Cardiac muscle cell (in vitro differentiated cells and primary cell): ENCODE results near the gene RAB28. TPM values are rescaled to one million over a fixed set of nuclear protein-coding genes. Genes with fewer than 3 reads are reported as not detected.

Experiments used
- DNase-seq, 2 donors: peaks; one replicate each; pipeline versions ENCODE4 v3.0.0 to v3.0.0-alpha.2; 2010 to 2017; ENCODE audit warnings: low read depth in 1 of 2, low spot score in 1 of 2
- H3K27ac ChIP-seq: fragments of 200-600 bp; sonication (generic); 2 replicates; pipeline ENCODE4 v1.5.1; 2016
- H3K27me3 ChIP-seq: fragments of 200-600 bp; sonication (generic); 2 replicates; pipeline ENCODE4 v1.6.0; 2016; ENCODE audit warnings: control low read depth
- H3K36me3 ChIP-seq: fragments of 200-600 bp; sonication (generic); 2 replicates; pipeline ENCODE4 v1.5.1; 2016; ENCODE audit warnings: control low read depth
- H3K4me1 ChIP-seq: fragments of 200-600 bp; sonication (generic); 2 replicates; pipeline ENCODE4 v1.8.1; 2017; ENCODE audit warnings: low read depth, mild to moderate bottlenecking, mixed run types
- H3K4me3 ChIP-seq: fragments of 200-600 bp; sonication (generic); 2 replicates; pipeline ENCODE4 v1.5.1; 2016; ENCODE audit warnings: mild to moderate bottlenecking
- H3K9me3 ChIP-seq: fragments of 200-600 bp; sonication (generic); 2 replicates; pipeline ENCODE4 v1.5.1; 2017; ENCODE audit warnings: low read depth, mild to moderate bottlenecking, control low read depth
- polyA plus RNA-seq: library from polyadenylated mRNA; unstranded; fragments of >200 nt; fragmentation: Nextera tagmentation; extraction: Ambion mirVana; gene quantifications from 2 replicates; pipeline ENCODE4 v1.2.1, GENCODE V29; 2016
- total RNA-seq: library from RNA; depleted of rRNA; stranded (reverse); fragments of >200 nt; gene quantifications from 2 replicates; pipeline ENCODE4 v1.2.3, GENCODE V29; 2016
- TF ChIP-seq, protein P1 (sequence below): IDR thresholded peaks from 2 replicates; pipeline ENCODE4 v1.5.1; 2012; ENCODE audit warnings: low read depth, mild to moderate bottlenecking, low read length

RAB28 gene
- total and polyA plus RNA-seq, 2 experiments from 2014 or later = 20.3 to 33.0 TPM

DNA sequence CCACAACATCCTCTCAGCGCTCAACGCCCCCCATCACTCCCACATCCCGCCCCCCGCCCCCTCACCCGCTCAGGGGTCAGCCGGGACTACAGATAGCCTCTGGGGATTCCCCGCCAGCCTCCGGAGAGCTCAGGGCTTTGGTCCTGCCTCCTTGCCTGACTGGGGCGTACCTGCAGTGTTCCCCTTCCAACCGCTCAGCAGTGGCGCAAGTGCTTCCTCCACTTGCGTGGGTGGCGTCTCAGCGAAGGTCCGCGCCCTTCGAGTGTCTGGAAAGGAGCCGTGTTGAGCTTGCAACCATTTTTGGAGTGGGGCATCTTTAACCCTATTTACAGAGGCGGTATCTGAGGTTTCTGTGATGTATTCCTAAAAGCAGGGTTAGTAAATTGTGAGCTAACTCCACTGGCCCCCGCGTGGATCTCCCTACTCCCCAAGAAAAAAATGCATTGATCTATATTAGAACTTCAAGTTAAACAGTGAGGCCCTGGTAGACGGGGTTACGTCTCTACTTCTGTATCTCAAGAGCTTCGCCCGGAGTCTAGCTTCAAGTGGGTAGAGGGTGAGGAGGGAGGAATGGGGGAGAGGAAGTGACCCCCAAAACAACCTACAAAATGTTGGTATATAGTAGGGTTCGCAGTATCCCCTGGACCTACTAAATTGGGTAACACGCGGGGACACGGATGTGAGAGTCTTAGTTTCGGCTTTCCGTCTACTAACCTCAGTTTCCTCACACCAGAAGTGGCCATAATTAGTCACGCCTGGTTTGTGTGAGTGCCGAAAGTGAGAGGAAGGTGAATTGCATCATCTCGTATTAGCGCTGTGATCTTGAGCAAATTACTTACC, 44.1 kb upstream of the RAB28 start:
- no peaks in the 10 kb centered on the region for H3K9me3 ChIP-seq
- peaks cover 100% of the 10 kb centered on the region for H3K27me3 ChIP-seq
- H3K27ac ChIP-seq = no peak overlapping the region
- H3K4me3 ChIP-seq = no peak overlapping the region
- no peaks in the 10 kb centered on the region for H3K4me1 ChIP-seq
- no peaks in the 10 kb centered on the region for H3K36me3 ChIP-seq
- TF ChIP-seq, protein P1, sequence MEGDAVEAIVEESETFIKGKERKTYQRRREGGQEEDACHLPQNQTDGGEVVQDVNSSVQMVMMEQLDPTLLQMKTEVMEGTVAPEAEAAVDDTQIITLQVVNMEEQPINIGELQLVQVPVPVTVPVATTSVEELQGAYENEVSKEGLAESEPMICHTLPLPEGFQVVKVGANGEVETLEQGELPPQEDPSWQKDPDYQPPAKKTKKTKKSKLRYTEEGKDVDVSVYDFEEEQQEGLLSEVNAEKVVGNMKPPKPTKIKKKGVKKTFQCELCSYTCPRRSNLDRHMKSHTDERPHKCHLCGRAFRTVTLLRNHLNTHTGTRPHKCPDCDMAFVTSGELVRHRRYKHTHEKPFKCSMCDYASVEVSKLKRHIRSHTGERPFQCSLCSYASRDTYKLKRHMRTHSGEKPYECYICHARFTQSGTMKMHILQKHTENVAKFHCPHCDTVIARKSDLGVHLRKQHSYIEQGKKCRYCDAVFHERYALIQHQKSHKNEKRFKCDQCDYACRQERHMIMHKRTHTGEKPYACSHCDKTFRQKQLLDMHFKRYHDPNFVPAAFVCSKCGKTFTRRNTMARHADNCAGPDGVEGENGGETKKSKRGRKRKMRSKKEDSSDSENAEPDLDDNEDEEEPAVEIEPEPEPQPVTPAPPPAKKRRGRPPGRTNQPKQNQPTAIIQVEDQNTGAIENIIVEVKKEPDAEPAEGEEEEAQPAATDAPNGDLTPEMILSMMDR = no peak
- DNase-seq = no peak

DNA sequence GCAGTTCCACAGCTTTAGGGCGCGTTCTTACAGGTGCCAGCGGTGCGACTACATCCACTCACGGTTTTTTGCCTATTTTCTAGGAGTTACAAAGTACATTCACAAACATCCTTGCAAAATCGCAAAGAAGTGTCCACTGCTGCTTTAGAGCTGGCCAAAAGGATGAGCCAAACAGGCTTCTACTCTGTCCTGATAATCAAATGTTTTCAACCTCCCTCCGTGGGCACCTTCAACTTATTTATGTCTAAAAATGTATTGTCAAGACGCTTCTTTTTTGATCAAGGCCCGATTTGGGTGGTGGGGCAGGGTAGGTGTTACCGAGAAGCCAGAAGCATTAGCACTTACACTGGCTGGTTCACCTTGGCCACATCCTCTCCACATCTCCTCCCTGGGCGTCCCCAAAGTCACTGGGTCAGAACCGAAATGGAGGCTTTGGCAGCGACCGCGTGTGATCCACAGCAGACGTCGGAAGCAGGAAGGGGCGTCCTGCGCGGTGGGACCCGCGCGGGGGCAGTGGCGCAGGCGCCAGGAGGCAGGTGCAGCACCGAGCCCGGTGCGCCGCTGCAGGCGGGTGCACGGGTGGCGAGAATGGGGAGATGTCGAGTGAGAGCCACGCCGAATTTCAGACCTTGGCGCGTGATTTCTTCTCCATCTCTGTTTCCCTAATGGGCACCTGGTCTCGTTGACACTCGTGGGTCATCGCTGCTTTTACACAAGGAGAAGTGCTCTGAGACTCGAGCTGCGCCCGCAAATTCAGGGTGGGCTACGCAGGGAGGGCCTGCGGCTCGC, 43.2 kb upstream of the RAB28 start:
- Histone ChIP-seq H3K4me1 (no peaks in the 10 kb centered on the region), H3K36me3 (no peaks in the 10 kb centered on the region), H3K27me3 (peaks cover 100% of the 10 kb centered on the region), H3K9me3 (no peaks in the 10 kb centered on the region), H3K27ac (no peak overlapping the region), H3K4me3 (no peak overlapping the region)
- DNase-seq = no peak
- TF ChIP-seq, protein P1 = no peak

DNA sequence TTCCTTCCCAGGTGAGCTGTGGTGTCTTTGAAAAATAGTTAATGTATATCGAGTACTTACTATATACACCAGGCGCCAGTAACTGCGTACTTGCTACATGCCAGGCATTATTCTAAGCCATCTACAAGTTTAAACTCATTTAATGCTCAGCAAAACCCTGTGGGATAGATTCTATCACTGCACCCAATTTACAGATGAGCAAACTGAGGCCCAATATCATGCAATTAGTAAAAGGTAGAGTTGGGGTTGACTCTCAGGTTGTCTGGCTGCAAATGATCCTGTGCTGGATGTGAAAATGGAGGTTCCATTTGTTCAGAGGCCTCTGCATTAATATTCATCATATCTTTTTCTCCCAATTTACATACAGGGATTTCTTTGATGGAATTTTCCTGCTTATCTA, 42.5 kb upstream of the RAB28 start:
- no peak for DNase-seq
- no peak overlapping the region for H3K27ac ChIP-seq
- H3K27me3 ChIP-seq = peaks cover 100% of the 10 kb centered on the region
- H3K9me3 ChIP-seq = no peaks in the 10 kb centered on the region
- H3K4me1 ChIP-seq = no peaks in the 10 kb centered on the region
- H3K36me3 ChIP-seq = no peaks in the 10 kb centered on the region
- TF ChIP-seq, protein P1 = no peak
- H3K4me3 ChIP-seq = no peak overlapping the region

DNA sequence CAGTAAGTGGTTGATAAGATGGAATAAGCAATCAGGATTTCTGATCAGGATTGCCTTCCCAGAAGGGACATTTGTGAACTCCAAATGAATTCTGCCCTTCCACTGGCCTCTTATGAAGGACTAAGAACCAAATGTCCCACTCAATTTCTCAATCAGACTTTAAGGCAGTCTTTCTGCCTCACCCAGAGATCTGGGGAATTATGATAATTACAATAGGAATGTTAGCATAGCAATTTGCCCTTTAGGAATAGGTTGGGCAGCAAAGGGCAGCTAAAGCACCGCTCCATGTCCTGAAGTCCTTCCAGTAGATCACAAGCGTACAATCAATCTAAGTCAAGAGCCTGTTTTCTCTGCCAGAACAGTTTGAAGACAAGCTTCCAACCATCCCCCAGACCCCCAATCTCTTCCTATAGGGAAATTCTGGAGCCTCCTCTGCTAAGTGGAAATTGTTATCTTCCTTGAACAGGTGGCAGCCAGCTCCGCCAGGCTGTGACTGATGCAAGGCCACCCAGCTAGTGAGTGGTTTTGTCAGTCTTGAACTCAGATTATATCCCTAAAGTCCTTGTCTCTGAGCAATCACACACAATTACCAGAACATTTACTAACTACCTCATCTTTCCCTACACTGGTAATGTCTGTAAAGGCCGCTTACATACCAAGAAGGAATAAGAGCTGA, 41.6 kb upstream of the RAB28 start:
- Histone ChIP-seq H3K4me3 (no peak overlapping the region), H3K36me3 (no peaks in the 10 kb centered on the region), H3K27me3 (peaks cover 100% of the 10 kb centered on the region), H3K4me1 (no peaks in the 10 kb centered on the region), H3K27ac (no peak overlapping the region), H3K9me3 (no peaks in the 10 kb centered on the region)
- DNase-seq = no peak
- TF ChIP-seq, protein P1 = no peak

DNA sequence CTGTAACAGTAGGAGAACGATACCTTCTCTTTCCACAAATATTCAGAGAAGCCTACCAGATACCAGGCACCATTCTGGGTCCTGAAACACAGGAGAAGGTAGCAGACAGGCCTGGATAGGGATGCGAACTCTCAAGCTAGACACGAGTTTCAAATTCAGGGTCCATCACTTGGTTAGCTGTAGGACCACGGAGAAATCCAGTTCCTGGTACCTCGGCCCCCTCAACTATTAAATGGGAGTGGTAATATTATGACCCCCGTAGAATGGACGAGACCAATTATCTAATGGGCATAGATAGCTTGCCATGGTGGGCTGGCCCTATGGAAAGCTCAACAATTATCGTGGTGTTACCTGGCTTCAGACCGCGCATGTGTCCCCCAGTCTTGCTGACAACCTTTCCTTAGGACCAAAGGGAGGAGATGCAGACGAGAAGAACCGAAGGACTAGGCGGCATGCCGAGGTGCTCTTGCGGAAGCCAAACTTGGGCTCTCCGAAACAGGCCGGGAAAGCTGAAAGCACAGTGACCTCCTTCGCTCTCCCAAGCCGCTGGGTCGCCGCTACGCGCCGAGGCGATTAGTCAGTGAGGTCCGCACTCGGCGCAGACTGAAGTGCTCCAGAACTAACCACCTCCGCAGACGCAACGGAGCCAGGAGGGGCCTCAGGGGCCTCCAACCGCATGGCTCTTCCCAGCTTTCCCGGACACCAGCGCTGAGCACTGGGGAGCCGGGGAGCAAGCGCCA, 40.5 kb upstream of the RAB28 start:
- DNase-seq = peak in 1 of 2 donors; percentile 51
- no peaks in the 10 kb centered on the region for H3K4me1 ChIP-seq
- H3K27ac ChIP-seq = no peak overlapping the region
- H3K9me3 ChIP-seq = no peaks in the 10 kb centered on the region
- H3K36me3 ChIP-seq = no peaks in the 10 kb centered on the region
- peaks cover 100% of the 10 kb centered on the region for H3K27me3 ChIP-seq
- TF ChIP-seq, protein P1 = no peak
- no peak overlapping the region for H3K4me3 ChIP-seq
